ENCODE results near the gene KLHDC3. TPM values are rescaled to one million over a fixed set of nuclear protein-coding genes. Genes with fewer than 3 reads are reported as not detected.

Gene KLHDC3
- total and polyA plus RNA-seq, 2 experiments from 2014 or later = 88.2 to 184 TPM

DNA sequence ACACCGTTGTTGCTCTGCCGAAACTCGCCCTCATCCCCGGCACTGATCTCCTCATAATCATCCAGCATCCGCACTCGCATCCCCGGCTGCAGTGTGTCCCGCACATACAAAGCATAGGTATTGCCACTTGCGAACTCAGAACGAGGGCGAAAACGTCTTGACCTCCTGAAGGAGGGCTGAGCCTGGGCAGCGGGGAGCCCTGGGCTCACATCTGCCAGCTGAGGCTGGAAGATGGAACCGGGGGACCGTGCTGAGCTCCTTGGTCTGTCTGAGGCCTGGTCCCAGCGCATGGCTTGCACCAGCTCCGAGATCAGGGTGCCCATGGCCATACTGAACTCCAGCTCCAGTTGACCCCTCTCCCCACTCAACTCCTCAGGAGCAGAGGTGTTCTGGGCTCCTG is 36.9 kb downstream of the KLHDC3 start (continued):
- TF ChIP-seq, protein P1, sequence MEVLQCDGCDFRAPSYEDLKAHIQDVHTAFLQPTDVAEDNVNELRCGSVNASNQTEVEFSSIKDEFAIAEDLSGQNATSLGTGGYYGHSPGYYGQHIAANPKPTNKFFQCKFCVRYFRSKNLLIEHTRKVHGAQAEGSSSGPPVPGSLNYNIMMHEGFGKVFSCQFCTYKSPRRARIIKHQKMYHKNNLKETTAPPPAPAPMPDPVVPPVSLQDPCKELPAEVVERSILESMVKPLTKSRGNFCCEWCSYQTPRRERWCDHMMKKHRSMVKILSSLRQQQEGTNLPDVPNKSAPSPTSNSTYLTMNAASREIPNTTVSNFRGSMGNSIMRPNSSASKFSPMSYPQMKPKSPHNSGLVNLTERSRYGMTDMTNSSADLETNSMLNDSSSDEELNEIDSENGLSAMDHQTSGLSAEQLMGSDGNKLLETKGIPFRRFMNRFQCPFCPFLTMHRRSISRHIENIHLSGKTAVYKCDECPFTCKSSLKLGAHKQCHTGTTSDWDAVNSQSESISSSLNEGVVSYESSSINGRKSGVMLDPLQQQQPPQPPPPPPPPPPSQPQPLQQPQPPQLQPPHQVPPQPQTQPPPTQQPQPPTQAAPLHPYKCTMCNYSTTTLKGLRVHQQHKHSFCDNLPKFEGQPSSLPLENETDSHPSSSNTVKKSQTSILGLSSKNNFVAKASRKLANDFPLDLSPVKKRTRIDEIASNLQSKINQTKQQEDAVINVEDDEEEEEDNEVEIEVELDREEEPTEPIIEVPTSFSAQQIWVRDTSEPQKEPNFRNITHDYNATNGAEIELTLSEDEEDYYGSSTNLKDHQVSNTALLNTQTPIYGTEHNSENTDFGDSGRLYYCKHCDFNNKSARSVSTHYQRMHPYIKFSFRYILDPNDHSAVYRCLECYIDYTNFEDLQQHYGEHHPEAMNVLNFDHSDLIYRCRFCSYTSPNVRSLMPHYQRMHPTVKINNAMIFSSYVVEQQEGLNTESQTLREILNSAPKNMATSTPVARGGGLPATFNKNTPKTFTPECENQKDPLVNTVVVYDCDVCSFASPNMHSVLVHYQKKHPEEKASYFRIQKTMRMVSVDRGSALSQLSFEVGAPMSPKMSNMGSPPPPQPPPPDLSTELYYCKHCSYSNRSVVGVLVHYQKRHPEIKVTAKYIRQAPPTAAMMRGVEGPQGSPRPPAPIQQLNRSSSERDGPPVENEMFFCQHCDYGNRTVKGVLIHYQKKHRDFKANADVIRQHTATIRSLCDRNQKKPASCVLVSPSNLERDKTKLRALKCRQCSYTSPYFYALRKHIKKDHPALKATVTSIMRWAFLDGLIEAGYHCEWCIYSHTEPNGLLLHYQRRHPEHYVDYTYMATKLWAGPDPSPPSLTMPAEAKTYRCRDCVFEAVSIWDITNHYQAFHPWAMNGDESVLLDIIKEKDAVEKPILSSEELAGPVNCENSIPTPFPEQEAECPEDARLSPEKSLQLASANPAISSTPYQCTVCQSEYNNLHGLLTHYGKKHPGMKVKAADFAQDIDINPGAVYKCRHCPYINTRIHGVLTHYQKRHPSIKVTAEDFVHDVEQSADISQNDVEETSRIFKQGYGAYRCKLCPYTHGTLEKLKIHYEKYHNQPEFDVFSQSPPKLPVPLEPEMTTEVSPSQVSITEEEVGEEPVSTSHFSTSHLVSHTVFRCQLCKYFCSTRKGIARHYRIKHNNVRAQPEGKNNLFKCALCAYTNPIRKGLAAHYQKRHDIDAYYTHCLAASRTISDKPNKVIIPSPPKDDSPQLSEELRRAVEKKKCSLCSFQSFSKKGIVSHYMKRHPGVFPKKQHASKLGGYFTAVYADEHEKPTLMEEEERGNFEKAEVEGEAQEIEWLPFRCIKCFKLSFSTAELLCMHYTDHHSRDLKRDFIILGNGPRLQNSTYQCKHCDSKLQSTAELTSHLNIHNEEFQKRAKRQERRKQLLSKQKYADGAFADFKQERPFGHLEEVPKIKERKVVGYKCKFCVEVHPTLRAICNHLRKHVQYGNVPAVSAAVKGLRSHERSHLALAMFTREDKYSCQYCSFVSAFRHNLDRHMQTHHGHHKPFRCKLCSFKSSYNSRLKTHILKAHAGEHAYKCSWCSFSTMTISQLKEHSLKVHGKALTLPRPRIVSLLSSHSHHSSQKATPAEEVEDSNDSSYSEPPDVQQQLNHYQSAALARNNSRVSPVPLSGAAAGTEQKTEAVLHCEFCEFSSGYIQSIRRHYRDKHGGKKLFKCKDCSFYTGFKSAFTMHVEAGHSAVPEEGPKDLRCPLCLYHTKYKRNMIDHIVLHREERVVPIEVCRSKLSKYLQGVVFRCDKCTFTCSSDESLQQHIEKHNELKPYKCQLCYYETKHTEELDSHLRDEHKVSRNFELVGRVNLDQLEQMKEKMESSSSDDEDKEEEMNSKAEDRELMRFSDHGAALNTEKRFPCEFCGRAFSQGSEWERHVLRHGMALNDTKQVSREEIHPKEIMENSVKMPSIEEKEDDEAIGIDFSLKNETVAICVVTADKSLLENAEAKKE (CRISPR knock-in tag; IDR thresholded peaks at IDR 0.05) = no peak
- TF ChIP-seq NANOG (IDR thresholded peaks at IDR 0.05; ENCODE audit: borderline replicate concordance) (no peak), ZNF114 (CRISPR knock-in tag; IDR thresholded peaks at IDR 0.05) (no peak), CREB1 (CRISPR knock-in tag; IDR thresholded peaks at IDR 0.05; ENCODE audit: low read depth) (no peak)

DNA sequence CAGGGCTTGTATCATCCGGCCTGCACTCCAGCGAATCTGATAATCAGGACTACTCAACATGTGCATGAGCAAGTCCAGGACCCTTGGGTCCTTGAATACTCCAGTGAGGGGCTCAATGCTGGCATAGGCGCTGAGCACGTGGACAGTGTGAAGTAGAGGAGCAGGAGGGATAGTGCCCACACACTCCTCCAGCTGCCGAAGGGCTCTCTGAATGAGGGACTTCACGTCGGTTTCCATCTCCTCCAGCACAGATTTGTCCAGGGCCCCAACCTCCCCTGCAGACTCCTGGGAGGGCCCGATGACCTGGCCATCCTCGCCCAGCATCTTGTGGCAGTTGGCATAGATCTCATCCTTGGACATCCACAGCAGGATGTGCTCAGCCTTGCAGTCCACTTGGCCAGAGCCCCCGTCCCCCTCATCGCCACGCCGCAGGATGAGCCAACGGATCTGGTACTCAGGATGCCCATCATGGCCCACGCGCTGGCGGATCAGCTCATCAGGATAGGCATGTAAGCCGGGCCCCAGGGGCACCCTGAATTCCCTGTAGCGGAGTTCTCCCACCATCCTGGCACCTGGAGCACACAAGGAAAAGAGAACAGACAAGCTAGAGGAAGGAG is 38.3 kb downstream of the KLHDC3 start:
- H2AFZ ChIP-seq = peak overlapping the region; percentile 83
- Mint-ChIP-seq H3K9me3 (no peaks in the 10 kb centered on the region; the same call in 2 of the 3 replicates), H3K36me3 (ENCODE audit: low read depth) (peaks cover 40% of the 10 kb centered on the region), H3K27ac (peak overlapping the region; percentile 95), H3K4me3 (peak overlapping the region; percentile 87), H3K27me3 (ENCODE audit: insufficient read depth, low read depth, poor library complexity) (peaks cover 8% of the 10 kb centered on the region), H3K4me1 (peaks cover 35% of the 10 kb centered on the region)
- no peak for DNase-seq (ENCODE audit: low spot score)
- H3K27me3 ChIP-seq (ENCODE audit: insufficient read depth) = no peaks in the 10 kb centered on the region
- peak overlapping the region; percentile 89 for H3K27ac ChIP-seq (ENCODE audit: low read depth)
- H3K36me3 ChIP-seq (ENCODE audit: insufficient read depth) = peaks cover 2% of the 10 kb centered on the region; the same call in 1 of the 2 replicates
- peak overlapping the region; percentile 97 for H3K4me2 ChIP-seq
- H3K4me3 ChIP-seq = peak overlapping the region; percentile 88
- H3K79me2 ChIP-seq (replicated peaks; ENCODE audit: insufficient read depth) = peaks cover 7% of the 10 kb centered on the region
- ATAC-seq = no peak
- no peaks in the 10 kb centered on the region for H4K20me1 ChIP-seq (replicated peaks; ENCODE audit: insufficient read depth)
- H3K4me1 ChIP-seq (ENCODE audit: insufficient read depth) = peaks cover 8% of the 10 kb centered on the region
- H3K9me2 ChIP-seq (ENCODE audit: insufficient read depth) = no peaks in the 10 kb centered on the region
- H3F3A ChIP-seq (replicated peaks; ENCODE audit: low read depth) = peaks cover 13% of the 10 kb centered on the region; the same call in 1 of the 2 replicates
- TF ChIP-seq JUNB (IDR thresholded peaks at IDR 0.05; ENCODE audit: unreplicated experiment) (no peak), ZNF114 (CRISPR knock-in tag; IDR thresholded peaks at IDR 0.05) (no peak), CREB1 (CRISPR knock-in tag; IDR thresholded peaks at IDR 0.05; ENCODE audit: low read depth) (no peak), POLR2AphosphoS5 (IDR thresholded peaks at IDR 0.05; ENCODE audit: low read depth) (no peak), ZNF331 (CRISPR knock-in tag; IDR thresholded peaks at IDR 0.05; ENCODE audit: low read depth) (no peak), EZH2phosphoT487 (IDR thresholded peaks at IDR 0.05; ENCODE audit: unreplicated experiment) (no peak)
- TF ChIP-seq, protein P1 (CRISPR knock-in tag; IDR thresholded peaks at IDR 0.05) = no peak
